Stimulated activated CD4-positive, alpha-beta T cell treated with anti-CD3 and anti-CD28 coated beads, Interleukin-15, amount 100 ng/mL, for 24 hours (primary cell): Measurements from ENCODE around the gene GDI2.
"Not testable (repeated sequence)": the region's sequence is repeated elsewhere in the genome, so short reads cannot be mapped to it uniquely, and the experiment has no call there.

Experiments
- DNase-seq: peaks from one replicate; pipeline ENCODE4 v3.0.0-alpha.2; 2020

The GDI2 gene

GRCh38 chr10:5826511-5826910 lies 13.3 kb upstream of the GDI2 start:
- DNase-seq, result not testable (repeated sequence)

DNA sequence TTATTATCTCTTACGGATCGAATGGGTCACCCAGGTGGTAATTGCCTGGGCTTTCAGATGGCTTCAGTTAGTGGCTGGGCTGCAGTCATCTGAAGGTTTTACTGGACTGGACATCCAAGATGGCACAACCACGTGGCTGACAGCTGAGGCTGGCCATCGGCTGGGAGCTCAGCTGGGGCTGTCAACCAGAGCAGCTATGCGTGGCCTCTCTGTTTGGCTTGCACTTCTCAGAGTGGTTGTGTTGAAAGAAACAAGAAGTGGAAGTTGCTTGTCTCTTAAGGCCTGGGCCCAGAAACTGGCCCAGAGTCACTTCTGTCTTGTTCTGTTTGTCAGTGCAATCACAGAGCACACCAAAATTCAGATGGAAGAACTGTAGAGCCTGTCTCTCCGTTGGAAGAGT lies 5.7 kb upstream of the GDI2 start:
- DNase-seq, result no peak

GRCh38 chr10:5818048-5818331 lies 4.8 kb upstream of the GDI2 start:
- no peak for DNase-seq

GRCh38 chr10:5817322-5818047 lies 4.3 kb upstream of the GDI2 start:
- peak; percentile 46 for DNase-seq

DNA sequence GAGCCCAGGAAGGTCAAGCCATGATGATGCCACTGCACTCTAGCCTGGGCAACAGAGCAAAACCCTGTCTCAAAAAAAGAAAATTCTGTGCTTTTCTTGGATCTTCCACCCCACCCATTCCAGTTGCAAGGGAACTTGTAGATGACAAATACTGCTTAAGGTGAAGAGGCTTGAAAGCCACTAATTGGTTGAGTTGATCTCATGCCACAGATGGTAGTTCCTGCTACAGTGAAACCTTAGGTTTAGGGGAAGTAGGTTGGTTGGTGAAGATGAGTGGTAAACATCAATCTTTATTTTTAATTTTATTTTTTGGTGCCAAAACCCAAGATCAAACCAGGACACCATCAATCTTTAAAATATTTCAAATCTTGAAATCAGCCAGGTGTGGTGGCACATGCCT lies 2.9 kb upstream of the GDI2 start:
- no peak for DNase-seq

- no peak for DNase-seq
Observed at GRCh38 chr10:5814110-5815107, 1.2 kb upstream of the GDI2 start.

- no peak for DNase-seq
Observed at GRCh38 chr10:5813091-5813340, 218 bp downstream of the GDI2 start.

DNA sequence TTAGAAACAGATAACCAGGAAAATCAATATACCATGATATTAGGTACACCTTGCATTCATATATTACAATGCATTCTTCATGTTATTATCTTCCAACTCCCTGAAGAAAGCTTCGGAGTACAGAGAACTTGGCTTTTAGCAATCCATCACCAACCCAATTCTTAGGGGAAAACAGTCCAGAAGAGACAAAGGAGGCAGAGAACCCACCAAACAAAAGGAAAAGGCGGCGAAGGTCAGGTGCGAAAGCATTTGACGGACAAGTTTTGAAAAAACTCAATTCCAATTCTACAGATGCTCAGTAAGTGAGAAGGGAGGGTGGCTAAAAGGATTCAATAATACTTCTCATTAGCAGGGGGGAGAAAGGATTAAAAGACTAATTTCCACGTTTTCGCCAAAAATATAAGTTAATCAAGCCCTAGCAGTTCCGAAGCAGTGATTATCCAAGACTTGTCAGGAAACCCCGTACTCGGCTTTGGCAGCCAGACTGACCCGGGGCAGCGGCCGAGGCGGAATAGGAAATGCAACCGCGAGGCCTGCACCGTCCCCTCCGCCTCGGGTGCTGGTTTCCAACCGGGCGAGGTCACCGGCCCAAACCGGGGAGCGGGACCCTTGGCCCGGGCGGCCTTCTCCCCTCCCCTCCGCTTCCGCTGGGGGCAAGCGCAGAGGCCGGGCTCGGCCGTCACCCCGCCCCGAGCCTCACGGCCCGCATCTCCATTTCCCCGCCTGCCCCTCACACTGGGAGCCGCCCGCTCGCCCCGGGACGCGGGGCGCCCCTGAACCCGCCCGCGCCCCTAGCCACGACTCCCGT lies 747 bp downstream of the GDI2 start:
- DNase-seq, result peak; percentile 56

- no peak for DNase-seq
Observed at GRCh38 chr10:5811387-5811821, 1.8 kb downstream of the GDI2 start.

DNA sequence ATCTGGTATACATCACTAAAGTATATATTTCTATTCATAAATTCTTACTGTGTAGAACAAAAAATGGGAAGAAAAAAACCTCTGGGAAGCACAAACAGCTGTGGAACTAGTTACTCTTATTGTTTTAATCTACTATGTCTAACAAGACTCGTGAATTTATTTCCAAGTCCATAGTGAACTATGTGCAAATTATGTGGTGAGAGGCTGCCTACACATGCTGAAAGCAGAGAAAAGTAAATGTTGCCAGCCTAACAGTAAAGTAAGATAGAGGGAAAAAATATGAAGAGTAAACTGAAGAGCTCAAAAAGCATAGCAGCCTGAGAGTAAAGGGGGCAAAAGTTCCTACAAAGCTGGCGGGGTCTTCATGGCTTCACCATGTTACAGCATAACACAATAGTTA lies 3.0 kb downstream of the GDI2 start:
- DNase-seq, result no peak

DNA sequence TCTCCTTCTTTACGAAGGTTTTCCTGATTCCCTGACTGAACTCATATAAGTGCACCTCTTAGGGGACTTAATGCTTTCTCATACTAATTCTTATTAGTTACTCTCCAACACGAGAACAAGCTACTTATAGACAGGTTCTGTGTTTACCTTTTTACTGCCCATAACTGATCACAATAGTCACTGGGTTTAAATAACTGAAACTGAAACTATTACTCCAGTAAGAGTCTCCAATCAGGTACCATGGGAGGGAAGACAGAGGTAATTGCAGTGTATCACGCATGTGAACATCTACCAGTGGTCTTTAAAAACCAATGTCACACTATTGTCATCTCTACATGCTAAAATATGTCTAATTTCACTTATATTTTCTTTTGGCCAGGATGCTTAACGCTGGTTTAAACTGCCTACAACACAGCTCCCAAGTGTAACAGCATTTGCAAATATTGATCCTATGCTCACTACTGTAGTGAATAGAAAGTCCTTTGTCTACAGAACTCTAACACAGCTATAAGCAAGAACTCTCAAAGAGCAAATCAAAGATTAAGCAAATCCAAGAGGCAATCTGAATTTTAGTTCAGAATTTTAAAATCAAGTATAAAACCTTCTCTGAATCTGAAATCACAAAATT lies 3.6 kb downstream of the GDI2 start:
- no peak for DNase-seq

- DNase-seq, result not testable (repeated sequence)
Observed at GRCh38 chr10:5808783-5809392, 4.3 kb downstream of the GDI2 start.

- DNase-seq, result no peak
Observed at GRCh38 chr10:5806745-5807144, 6.5 kb downstream of the GDI2 start.

- no peak for DNase-seq
Observed at GRCh38 chr10:5805711-5806110, 7.5 kb downstream of the GDI2 start.

DNA sequence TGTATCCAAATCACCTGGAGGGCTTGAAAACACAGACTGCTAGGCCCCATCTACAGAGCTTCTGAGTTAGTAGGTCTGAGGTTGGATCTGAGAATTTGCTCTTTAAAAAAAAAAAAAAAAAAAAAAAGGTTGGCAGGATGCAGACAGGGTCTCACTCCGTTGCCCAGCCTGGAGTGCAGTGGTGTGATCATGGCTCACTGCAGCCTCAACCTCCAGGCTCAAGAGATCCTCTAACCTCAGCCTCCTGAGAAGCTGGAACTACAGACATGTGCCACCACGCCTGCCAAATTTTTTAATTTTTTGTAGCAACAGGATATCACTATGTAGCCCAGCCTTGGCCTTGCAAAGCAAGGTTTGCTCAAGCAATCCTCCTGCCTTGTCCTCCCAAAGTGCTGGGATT lies 8.0 kb downstream of the GDI2 start:
- DNase-seq, result no peak

DNA sequence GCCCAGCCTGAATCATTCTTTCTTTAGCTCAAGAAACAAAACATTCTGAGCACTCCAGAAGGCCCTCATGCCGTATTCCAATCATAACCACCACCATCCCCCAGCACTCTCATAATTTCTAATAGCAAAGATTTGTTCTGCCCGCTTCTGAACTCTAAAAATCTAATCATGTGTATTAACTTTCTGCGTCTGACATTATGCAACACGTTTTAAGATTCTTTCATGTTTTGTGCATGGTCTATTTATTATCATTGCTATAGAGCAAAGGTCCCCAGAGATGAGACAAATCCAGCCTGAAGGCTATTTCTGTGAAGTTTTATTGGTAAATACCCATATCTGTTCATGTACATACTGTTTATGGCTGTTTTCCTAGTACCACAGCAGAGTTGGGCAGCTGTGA lies 8.8 kb downstream of the GDI2 start:
- no peak for DNase-seq

DNA sequence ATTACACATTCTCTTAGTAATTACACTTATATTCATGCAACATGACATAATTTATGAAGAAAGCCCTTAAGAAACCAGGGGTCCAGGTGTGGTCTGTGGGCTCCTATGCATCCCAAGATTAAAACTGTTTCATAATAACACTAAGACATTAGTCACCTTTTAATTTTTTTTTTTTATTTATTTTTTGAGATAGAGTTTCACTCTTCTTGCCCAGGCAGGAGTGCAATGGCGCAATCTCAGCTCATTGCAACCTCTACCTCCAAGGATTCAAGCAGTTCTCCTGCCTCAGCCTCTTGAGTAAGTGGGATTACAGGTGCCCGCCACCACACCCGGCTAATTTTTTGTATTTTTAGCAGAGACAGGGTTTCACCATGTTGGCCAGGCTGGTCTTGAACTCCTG lies 12.5 kb downstream of the GDI2 start:
- no peak for DNase-seq

DNA sequence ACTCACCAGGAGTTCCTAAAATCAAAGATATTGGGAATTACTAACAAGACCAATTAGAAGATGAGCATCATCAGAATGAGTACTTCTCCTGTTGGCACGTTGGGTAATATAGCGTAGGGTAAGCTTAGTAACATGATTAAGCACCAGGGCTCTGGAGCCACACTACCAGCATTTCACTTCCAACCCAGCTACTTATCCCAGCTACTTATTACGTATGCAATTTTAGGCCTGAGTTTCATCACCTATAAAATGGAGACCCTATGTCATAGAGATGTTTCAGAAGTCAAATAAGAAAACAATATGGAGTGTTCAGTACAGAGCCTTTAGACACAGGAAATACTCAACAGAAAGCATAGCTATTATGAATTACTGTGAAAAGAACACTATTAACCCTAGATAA lies 19.0 kb downstream of the GDI2 start:
- no peak for DNase-seq

GRCh38 chr10:5789626-5790025 lies 23.6 kb downstream of the GDI2 start:
- no peak for DNase-seq

DNA sequence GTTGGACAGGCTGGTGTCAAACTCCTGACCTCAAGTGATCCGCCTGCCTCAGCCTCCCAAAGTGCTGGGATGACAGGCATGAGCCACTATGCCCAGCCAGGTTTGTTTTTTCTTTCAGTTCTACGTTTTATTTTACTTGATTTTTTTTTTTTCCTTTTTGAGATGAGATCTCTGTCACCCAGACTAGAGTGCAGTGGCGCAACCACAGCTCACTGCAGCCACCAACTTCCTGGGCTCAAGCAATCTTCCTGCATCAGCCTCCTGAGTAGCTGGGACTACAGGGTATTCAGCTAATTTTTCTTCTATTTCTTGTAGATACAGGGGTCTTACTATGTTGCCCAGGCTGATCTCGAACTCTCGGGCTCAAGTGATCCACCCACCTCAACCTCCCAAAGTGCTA lies 24.3 kb downstream of the GDI2 start:
- DNase-seq, result no peak

DNA sequence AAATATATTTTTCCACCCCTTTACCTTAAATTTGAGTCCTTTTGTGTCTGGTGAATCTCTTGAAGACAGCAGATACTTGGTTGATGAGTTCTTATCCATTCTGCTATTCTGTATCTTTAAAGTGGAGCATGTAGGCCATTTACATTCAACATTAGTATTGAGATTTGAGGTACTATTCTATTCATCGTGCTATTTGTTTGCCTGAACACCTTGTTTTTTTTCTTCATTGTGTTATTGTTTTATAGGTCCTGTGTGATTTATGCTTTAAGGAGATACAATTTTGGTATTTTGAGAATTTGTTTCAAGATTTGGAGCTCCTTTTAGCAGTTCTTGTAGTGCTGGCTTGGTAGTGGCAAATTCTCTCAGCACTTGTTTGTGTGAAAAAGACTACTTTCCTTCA lies 29.9 kb downstream of the GDI2 start:
- DNase-seq, result no peak

DNA sequence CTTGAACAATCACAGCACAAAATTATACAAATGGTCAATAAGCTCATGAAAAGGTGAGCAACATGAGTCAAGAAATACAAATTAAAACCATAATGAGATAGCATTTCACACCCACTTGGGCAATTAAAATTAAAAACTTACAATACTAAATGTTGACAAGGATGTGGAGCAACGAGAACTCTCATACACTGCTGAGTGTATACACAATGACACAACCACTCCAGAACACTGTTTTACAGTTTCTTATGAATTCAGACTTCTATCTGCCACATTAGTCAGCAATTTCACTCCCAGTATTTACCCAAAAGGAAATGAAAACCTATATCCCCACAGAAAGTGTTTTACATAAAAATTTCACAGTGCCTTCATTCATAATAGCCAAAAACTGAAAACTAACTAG lies 31.1 kb downstream of the GDI2 start:
- DNase-seq, result no peak

DNA sequence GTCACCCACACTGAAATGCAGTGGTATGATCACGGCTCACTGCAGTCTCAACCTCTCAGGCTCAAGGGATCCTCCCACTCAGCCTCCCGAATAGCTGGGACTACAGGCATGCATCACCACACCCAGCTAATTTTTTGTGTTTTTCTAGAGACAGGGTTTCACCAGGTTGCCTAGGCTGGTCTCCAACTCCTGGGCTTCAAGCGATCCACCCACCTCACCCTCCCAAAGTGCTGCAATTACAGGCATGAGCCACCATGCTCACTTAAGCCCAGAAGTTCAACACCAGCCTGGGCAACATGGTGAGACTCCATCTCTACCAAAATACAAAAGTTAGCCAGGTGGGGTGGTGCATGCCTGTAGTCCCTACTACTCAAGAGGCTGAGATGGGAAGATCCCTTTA lies 33.5 kb downstream of the GDI2 start:
- DNase-seq, result no peak
